Measurements from ENCODE around the gene CEP112. TPM values are rescaled to one million over a fixed set of nuclear protein-coding genes. Genes with fewer than 3 reads are reported as not detected.

Gene CEP112
- total and polyA plus RNA-seq, 2 donors: 12.4 to 36.6 TPM

GRCh38 chr17:65662196-65662595 is 529.7 kb downstream of the CEP112 start:
- no peak overlapping the region for H3K27ac ChIP-seq (ENCODE audit: low read depth)
- no peak overlapping the region for H3K4me3 ChIP-seq (ENCODE audit: low read depth, low read length)
- WGBS: 43% methylated on average over 1 of the region's 1 CpG
- no peak for DNase-seq (ENCODE audit: extremely low spot score)
- no peaks in the 10 kb centered on the region for H3K36me3 ChIP-seq (ENCODE audit: insufficient read depth)
- H3K4me1 ChIP-seq (ENCODE audit: insufficient read depth): no peaks in the 10 kb centered on the region

DNA sequence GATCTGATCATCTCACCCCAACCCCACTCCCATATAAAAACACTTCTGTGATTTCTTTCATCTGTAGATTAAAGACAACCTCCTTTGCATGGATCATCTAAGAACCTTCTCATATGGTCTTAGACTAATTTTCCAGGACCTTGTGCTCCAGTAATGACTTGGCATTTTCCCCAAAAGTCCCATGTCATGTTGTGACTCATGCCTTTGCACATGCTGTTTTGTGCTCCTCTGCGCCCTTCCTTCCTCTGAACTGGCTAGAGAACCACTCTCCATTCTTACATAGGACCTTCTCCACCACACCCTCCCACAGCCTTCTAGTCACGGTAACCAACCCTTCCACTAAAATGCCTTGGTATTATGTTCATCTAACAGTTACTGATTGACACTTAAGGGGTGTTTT is 531.0 kb downstream of the CEP112 start:
- no peaks in the 10 kb centered on the region for H3K4me1 ChIP-seq (ENCODE audit: insufficient read depth)
- H3K4me3 ChIP-seq (ENCODE audit: low read depth, low read length): no peak overlapping the region
- H3K36me3 ChIP-seq (ENCODE audit: insufficient read depth): no peaks in the 10 kb centered on the region
- 95% methylated on average over 2 of the region's 2 CpGs for WGBS
- DNase-seq (ENCODE audit: extremely low spot score): no peak
- H3K27ac ChIP-seq (ENCODE audit: low read depth): no peak overlapping the region

GRCh38 chr17:65660078-65660477 is 531.9 kb downstream of the CEP112 start:
- WGBS: 91% methylated on average over 1 of the region's 1 CpG
- H3K4me3 ChIP-seq (ENCODE audit: low read depth, low read length): no peak overlapping the region
- no peaks in the 10 kb centered on the region for H3K36me3 ChIP-seq (ENCODE audit: insufficient read depth)
- no peak for DNase-seq (ENCODE audit: extremely low spot score)
- no peaks in the 10 kb centered on the region for H3K4me1 ChIP-seq (ENCODE audit: insufficient read depth)
- H3K27ac ChIP-seq (ENCODE audit: low read depth): no peak overlapping the region

DNA sequence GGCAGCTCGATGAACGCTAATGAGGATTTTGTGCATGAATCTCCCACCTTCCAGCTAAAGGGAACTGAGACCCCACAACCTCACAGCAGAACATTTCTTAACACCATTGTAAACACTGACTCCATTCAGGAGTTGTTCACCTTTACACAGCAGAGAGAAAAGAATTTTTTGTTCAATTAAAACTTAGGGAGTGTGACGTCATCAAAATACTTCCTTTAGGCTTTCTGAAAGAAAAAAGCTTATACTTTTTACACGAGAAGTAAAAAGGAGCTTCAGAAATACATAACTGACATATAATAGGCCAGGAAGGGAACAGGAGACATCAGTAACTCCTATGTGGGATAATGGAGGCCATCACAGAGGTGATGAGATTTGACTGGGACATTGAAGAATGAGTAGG is 532.4 kb downstream of the CEP112 start:
- Histone ChIP-seq H3K36me3 (ENCODE audit: insufficient read depth) (no peaks in the 10 kb centered on the region), H3K4me1 (ENCODE audit: insufficient read depth) (no peaks in the 10 kb centered on the region), H3K27ac (ENCODE audit: low read depth) (no peak overlapping the region), H3K4me3 (ENCODE audit: low read depth, low read length) (no peak overlapping the region)
- 94% methylated on average over 4 of the region's 4 CpGs for WGBS
- DNase-seq (ENCODE audit: extremely low spot score): no peak

- Histone ChIP-seq H3K27ac (ENCODE audit: low read depth) (no peak overlapping the region), H3K36me3 (ENCODE audit: insufficient read depth) (no peaks in the 10 kb centered on the region), H3K4me1 (ENCODE audit: insufficient read depth) (no peaks in the 10 kb centered on the region), H3K4me3 (ENCODE audit: low read depth, low read length) (no peak overlapping the region)
- DNase-seq (ENCODE audit: extremely low spot score): no peak
- WGBS: 86% methylated on average over 2 of the region's 2 CpGs
These were observed 534.6 kb downstream of the CEP112 start for GRCh38 chr17:65657251-65657828.

- Histone ChIP-seq H3K27ac (ENCODE audit: low read depth) (no peak overlapping the region), H3K36me3 (ENCODE audit: insufficient read depth) (no peaks in the 10 kb centered on the region), H3K4me3 (ENCODE audit: low read depth, low read length) (no peak overlapping the region), H3K4me1 (ENCODE audit: insufficient read depth) (no peaks in the 10 kb centered on the region)
- no peak for DNase-seq (ENCODE audit: extremely low spot score)
- 65% methylated on average over 7 of the region's 7 CpGs for WGBS
These were observed 535.3 kb downstream of the CEP112 start for GRCh38 chr17:65656390-65657250.

DNA sequence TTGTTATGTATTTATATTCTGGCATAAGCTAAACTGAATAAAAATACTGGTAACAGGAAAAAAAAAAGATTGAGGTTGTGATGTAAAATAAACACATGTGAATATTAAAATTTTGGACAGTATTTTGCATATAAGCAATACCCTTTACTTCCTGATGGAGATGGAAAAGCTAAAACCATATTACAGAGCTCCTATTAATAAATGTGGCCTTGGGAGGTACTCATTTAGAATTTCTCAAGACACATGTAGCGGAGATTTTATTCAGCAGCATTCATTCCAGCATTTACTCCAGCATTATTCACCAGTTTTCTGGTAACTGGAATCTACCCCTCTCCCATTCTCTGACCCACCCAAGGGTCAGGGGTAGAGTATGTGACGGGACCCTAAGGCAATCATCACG is 536.2 kb downstream of the CEP112 start:
- Histone ChIP-seq H3K4me1 (ENCODE audit: insufficient read depth) (no peaks in the 10 kb centered on the region), H3K36me3 (ENCODE audit: insufficient read depth) (no peaks in the 10 kb centered on the region), H3K27ac (ENCODE audit: low read depth) (no peak overlapping the region), H3K4me3 (ENCODE audit: low read depth, low read length) (no peak overlapping the region)
- 97% methylated on average over 3 of the region's 3 CpGs for WGBS
- DNase-seq (ENCODE audit: extremely low spot score): no peak

- 96% methylated on average over 1 of the region's 1 CpG for WGBS
- H3K4me1 ChIP-seq (ENCODE audit: insufficient read depth): no peaks in the 10 kb centered on the region
- no peaks in the 10 kb centered on the region for H3K36me3 ChIP-seq (ENCODE audit: insufficient read depth)
- H3K27ac ChIP-seq (ENCODE audit: low read depth): no peak overlapping the region
- DNase-seq (ENCODE audit: extremely low spot score): no peak
- no peak overlapping the region for H3K4me3 ChIP-seq (ENCODE audit: low read depth, low read length)
These were observed 547.4 kb downstream of the CEP112 start for GRCh38 chr17:65644545-65644944.

GRCh38 chr17:65638221-65638975 is 553.5 kb downstream of the CEP112 start:
- H3K27ac ChIP-seq (ENCODE audit: low read depth): no peak overlapping the region
- no peaks in the 10 kb centered on the region for H3K36me3 ChIP-seq (ENCODE audit: insufficient read depth)
- peaks cover 3% of the 10 kb centered on the region for H3K4me1 ChIP-seq (ENCODE audit: insufficient read depth)
- no peak for DNase-seq (ENCODE audit: extremely low spot score)
- 42% methylated on average over 9 of the region's 9 CpGs for WGBS
- no peak overlapping the region for H3K4me3 ChIP-seq (ENCODE audit: low read depth, low read length)

GRCh38 chr17:65637786-65638185 is 554.1 kb downstream of the CEP112 start:
- DNase-seq (ENCODE audit: extremely low spot score): no peak
- H3K4me3 ChIP-seq (ENCODE audit: low read depth, low read length): no peak overlapping the region
- no peaks in the 10 kb centered on the region for H3K36me3 ChIP-seq (ENCODE audit: insufficient read depth)
- 84% methylated on average over 3 of the region's 3 CpGs for WGBS
- no peak overlapping the region for H3K27ac ChIP-seq (ENCODE audit: low read depth)
- peaks cover 3% of the 10 kb centered on the region for H3K4me1 ChIP-seq (ENCODE audit: insufficient read depth)

DNA sequence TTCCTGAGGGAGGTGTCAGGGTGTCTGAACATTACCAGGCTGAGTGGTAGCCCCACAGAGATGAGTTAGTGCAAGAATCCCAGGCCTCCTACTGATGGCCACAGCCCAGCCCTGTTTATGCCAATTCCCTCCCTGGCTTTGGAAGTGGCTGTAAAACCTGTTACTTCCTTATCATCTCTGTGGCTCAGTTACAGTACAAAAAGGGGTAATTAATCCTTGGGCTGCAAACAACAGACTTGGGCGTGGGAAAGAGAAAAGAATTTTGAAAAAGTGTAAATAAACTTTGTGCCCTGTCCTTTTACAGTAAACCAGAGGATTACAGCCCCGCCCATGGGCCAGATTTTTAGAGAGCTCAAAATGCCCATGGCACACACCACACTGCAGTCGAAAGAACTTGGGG is 557.4 kb downstream of the CEP112 start:
- WGBS: 95% methylated on average over 3 of the region's 3 CpGs

DNA sequence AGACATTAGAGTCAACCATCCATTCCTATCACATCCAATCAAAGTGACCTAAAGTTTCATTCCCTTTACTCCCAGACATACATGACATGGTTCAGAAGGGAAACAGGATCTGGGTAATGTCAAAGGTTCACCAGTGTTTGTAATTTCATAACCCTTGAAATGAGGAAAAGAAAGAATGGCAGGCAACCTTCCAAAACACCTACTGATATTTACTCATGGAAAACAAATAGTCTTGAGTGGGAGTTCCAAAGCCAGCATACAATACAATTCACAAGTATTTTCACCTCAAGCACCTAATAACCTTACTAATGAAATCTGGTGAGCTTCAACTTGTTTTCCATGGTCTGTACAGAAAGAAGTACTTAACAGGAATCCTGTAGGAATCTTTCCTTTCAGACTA is 557.9 kb downstream of the CEP112 start:
- H3K27ac ChIP-seq (ENCODE audit: low read depth): no peak overlapping the region
- no peaks in the 10 kb centered on the region for H3K36me3 ChIP-seq (ENCODE audit: insufficient read depth)
- H3K4me1 ChIP-seq (ENCODE audit: insufficient read depth): peaks cover 3% of the 10 kb centered on the region
- H3K4me3 ChIP-seq (ENCODE audit: low read depth, low read length): no peak overlapping the region
- DNase-seq (ENCODE audit: extremely low spot score): no peak

More for the DNA sequence above, 557.4 kb downstream of the CEP112 start:
- Histone ChIP-seq H3K4me1 (ENCODE audit: insufficient read depth) (peaks cover 3% of the 10 kb centered on the region), H3K4me3 (ENCODE audit: low read depth, low read length) (no peak overlapping the region), H3K27ac (ENCODE audit: low read depth) (no peak overlapping the region), H3K36me3 (ENCODE audit: insufficient read depth) (no peaks in the 10 kb centered on the region)
- DNase-seq (ENCODE audit: extremely low spot score): no peak

DNA sequence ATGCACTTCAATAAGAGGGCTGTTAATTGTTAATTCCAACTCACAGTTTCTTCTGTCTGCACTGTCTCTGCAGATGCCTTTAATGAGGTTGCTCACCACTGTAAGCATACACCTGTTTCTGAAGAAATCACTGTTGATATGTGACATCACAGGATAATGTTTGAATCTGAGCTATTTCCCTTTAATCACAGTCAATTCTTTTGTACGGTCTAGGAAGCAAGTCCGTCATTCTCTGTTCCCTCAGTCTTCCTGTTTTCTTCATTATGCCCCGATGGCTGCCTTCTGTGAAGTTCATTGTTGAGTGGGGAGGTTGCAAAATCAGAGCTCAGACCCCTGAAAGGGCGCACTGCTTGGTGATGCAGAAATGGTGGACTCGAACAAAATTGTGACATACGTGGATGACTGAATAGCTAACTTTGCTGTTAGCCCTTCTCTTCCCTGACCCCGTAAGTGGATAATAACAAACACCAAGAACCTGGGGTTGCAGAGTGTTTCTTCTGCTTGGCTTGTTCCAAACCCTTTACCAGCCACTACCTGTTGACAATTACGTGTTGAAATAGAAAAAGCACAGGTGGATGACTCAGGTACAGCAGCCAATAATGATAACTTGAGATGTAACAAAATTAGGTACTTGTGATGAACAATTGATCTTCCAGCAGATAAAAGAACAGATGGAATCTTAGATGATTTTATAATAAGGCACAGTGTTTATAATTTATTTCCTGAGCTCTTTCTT is 558.6 kb downstream of the CEP112 start:
- no peaks in the 10 kb centered on the region for H3K4me1 ChIP-seq (ENCODE audit: insufficient read depth)
- no peak overlapping the region for H3K4me3 ChIP-seq (ENCODE audit: low read depth, low read length)
- no peak for DNase-seq (ENCODE audit: extremely low spot score)
- WGBS: 87% methylated on average over 8 of the region's 8 CpGs
- no peaks in the 10 kb centered on the region for H3K36me3 ChIP-seq (ENCODE audit: insufficient read depth)
- H3K27ac ChIP-seq (ENCODE audit: low read depth): no peak overlapping the region
